GM19240 (cell line): ENCODE measurements around the gene LIN9.
"Not testable (repeated sequence)": the region's sequence is repeated elsewhere in the genome, so short reads cannot be mapped to it uniquely, and the experiment has no call there.

Source experiments
- DNase-seq: peaks from one replicate; pipeline ENCODE4 v3.0.0; 2011; ENCODE audit warnings: low spot score; ENCODE audit not compliant: insufficient read length

The LIN9 gene

DNA sequence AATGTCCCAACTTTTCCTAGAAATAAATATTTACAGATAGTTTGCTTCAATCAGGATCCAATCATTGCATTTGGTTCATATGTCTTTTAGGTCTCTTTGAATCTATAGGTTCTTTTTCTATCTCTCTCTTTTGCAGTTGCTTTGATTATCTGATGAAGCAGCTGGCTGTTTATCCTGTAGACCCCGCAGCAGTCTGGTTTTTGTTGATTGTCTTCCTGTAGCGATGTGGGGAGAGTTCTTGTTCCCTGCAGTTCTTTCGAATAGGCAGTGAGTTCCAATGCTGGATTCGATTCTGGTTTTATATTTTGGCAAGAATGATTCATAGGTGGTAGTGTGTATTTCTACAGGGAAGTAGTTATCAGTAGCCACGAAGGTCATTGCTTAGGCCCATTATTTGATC is 92.9 kb downstream of the LIN9 start:
- DNase-seq: no peak

DNA sequence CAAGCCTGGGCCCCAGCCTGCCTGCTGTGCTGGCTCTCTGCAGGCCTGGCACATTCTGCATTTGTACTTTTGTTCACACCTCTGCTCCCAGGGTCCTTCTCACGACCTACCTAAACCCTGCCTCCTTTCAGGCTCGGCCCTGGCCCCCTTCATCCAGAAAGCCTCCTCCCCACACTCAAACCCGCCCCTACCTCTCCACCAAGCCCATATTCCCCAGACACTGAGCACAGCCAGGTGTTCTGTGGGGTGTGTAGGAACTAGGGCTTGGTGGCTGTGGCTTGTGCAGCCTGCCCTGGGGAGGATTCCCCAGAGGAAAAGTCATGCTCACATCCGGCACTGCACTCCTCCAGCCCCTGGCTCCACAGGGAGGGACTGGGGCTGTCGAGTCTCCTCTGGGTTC is 93.7 kb downstream of the LIN9 start:
- DNase-seq: no peak

- DNase-seq: no peak
These were observed 96.4 kb downstream of the LIN9 start for GRCh38 chr1:226212545-226212944.

- DNase-seq: no peak
These were observed 97.7 kb downstream of the LIN9 start for GRCh38 chr1:226211181-226211821.

DNA sequence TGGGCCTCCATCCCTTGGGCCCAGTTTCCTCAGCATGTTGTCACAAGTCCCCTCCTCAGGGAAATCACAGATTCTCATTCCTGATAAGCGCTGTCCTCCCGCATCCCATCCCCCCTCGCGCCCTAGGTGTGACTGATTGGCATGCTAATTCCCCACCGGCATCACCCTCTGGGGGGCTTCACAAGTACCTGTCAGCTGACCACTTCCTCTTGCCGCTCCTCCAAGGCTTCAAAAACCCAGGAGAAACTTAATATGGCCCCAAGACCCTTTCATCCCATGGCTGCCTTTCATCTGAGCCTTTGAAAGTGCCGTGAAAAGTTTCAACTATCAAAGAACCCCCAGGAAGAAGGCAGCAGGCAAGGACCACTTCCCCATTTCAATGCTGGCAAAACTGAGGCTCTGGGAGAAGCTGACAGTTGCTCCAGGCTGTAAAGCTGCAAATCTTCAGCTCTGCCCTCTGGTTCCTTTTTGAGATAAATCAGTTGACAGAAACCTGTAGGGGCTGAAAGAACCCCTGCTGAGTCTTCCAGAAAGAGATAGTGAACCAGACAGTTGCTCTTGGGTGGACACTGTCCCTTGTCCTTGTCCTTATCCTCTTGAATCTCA is 98.3 kb downstream of the LIN9 start:
- no peak for DNase-seq

DNA sequence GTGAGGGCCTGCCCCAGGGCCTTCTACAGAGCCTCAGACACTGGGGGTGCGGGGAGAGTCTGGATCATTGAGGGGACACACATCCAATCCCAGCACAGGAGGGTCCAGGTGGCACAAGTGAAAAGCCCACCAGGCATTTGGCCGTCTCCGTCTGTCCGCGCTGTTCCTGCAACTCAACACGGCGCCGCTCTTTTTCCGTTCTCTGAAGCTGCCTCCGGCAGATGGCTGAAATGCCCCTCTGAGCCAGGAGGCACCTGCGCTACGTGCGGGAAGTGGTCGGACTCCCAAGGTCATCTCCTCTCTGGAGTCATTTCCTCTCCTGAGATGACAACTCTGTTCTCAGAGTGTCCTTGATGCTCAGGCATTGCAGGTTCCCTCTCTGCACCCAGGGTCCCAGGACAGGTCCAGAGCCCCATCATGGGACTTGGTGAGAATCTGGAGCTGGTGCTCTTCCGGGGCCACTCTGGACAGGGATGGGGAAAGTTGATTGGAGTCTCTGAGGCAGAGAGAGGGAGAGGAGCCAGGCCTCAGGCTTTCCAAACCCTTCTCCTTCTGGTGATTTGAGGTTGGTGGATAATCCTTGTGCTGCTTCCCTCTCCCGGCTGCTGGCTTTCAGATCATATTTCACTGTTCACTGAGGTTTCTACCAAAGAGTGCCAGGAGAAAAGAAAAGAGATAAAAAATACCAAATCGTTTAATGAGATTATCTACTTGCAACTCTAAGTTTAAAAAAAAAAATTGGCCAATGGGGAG is 99.5 kb downstream of the LIN9 start:
- DNase-seq: no peak

DNA sequence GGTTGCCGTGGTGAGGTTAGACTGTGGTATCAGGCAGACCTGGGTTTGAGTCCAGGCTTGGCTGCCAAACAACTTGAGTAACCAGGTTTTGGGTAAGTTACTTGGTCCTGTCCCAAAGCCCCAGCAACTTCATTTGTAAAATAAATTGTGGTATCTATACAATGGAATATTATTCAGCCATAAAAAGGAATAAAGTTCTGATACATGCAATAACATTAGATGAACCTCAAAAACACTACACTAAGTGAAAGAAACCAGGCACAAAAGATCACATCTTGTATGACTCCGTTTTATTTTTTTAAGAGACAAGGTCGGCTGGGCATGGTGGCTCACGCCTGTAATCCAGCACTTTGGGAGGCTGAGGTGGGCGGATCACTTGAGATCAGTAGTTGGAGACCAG is 101.9 kb downstream of the LIN9 start:
- no peak for DNase-seq

DNA sequence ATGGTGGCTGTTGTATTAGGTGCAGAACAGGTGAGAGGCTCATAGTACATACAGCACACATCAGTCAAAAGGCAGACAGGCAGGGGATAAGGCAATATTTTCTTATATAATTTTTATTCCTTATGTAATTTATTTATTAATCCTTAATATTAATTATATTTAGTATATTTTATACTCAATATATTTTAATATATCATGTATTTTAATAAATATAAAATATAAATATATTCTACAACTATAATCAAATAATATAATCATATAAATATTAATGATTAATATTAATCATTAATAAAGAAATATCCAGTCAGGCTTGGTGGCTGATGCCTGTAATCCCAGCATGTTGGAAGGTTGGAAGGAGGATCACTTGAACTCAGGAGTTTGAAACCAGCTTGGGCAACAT is 104.8 kb downstream of the LIN9 start:
- no peak for DNase-seq

DNA sequence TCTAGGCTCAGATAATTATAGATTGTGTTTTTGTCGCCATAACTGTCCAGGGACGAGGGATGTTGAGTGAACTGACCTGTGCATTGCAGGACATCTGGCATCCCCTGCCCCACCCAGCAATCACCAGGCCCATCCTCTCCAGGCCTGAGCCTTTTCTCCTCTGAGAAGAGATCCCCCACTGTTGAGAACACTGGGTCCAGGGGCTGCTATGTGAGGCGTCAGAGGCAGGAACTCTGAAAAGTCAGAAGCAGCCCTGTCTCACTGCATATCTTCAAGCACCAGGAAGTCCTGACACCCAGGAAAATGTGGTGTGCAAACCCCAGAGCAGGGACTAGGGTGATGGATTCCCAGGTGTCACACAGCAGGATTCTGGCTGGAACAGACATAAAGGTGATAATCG is 105.3 kb downstream of the LIN9 start:
- no peak for DNase-seq

DNA sequence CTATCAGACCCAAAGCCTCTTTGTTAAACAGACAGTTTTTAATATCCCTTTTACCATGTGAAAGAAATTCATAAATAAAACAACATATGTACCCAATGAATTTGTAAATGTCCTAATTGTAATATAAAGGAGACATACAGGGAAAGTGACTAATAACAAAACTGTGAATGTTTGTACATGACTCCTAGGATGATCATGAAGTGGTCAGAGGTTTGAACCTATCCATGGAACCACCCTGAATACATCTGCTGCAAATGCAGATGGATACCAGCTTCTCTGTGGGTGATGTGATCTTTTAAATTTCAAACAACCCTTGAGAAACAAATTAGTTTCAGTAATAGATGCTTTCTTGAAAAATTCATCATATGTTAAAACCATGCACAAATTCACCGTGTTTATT is 105.7 kb downstream of the LIN9 start:
- no peak for DNase-seq

- not testable (repeated sequence) for DNase-seq
These were observed 106.3 kb downstream of the LIN9 start for GRCh38 chr1:226202666-226203065.

DNA sequence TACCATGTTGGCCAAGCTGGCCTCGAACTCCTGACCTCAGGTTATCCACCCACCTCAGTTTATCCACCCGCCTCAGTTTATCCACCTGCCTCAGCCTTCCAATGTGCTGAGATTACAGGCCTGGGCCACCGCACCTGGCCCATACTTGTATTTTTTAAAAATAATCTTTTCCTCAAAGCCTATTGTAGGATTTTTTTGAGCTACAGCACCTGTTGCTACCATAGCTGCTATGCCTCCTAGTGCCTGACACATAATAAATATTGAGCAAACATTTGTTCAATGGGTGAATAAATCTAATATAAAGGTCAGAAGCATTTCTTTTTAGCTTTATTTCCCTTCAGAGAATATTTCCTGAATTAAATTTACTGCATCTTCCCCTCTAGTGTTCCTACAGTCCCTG is 106.7 kb downstream of the LIN9 start:
- DNase-seq: no peak

DNA sequence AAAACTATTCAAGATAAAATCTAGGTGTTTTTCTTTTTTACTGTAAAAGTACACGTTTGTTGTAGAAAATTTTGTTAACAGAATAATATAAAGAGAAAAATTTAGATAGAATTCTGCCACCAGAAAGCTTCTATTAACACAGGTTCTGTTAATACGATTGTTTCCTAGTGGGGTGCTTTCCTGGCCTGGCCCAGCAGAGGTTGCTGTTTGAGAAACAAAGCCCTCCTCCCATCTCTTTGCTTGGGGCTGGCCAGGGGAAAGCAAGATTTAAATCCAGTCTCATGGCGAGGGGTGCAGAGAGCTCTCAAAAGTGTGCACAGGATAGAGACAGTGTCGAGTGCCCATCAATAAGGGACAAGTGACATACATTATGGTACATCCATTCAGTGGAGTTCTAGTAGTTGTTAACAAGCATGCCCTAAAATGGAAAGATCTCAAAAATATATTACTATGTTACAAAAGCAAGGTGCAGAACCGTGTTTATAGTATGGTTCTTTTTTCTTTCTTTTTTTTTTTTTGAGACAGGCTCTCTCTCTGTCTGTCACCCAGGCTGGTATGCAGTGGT is 107.9 kb downstream of the LIN9 start:
- DNase-seq: peak; percentile 35

DNA sequence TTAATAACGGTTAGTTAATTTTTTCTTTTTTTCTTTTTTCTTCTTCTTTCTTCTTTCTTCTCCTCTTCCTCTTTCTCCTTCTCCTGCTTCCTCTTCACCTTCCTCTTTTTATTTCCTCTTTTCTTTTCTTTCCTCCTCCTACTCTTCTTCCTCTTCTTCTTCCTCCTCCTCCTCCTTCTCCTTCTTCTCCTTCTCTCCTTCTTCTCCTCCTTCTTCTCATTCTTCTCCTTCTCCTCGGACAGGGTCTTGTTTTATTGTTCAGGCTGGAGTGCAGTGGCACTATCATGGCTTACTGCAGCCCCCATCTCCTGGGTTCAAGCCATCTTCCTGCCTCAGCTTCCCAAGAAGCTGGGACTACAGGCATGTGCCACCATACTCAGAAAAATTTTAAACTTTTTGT is 109.0 kb downstream of the LIN9 start:
- DNase-seq: no peak

DNA sequence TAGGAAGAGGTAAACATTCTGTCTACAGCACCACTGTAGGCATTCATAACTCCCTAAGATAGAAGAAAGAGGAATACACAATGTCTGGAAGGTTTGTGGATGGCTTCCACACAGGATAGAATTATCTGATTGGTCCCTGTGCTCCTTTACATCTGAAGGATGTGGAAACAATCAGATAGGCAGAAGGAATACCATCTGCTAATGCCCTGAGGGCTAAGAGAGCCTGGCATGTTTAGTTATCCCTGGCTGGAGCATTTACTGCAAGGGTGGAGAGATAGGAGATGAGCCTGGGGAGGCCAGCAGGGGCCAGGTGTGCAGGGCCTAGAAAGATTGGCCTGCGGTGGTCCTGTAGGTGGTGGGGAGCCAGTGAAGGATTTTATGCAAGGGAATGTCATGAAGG is 113.8 kb downstream of the LIN9 start:
- DNase-seq: no peak

DNA sequence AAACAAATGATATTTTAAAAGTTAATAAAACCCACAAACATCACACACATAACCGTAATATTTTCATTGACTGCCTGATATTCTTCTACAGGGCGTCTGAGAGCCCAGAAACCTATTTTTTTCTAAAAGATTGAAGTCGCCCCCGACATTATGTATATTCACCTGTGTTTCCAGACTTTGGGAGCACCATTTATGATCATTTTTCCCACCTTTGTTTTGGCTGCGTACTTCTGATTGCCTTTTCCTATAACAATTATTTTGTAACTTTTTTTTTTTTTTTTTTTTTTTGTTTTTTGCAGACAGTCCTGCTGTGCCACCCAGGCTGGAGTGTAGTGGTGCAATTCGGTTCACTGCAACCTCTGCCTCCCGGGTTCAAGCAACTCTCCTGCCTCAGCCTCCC is 121.6 kb downstream of the LIN9 start:
- DNase-seq: no peak

DNA sequence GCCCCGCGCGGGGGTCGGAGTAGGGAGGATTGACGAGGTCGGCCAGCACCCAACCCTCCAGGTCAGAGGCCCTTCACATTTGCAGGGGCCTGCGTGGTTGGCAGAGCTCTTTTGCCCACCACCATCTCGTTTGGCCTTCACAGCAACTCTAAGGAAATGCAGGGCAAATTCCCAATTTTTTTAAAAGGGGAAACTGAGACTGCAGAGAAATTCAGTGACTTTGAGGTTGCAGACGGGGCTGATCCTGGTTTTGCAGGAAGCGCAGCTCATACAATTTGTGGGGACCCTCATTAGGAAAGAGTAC is 122.0 kb downstream of the LIN9 start:
- no peak for DNase-seq

DNA sequence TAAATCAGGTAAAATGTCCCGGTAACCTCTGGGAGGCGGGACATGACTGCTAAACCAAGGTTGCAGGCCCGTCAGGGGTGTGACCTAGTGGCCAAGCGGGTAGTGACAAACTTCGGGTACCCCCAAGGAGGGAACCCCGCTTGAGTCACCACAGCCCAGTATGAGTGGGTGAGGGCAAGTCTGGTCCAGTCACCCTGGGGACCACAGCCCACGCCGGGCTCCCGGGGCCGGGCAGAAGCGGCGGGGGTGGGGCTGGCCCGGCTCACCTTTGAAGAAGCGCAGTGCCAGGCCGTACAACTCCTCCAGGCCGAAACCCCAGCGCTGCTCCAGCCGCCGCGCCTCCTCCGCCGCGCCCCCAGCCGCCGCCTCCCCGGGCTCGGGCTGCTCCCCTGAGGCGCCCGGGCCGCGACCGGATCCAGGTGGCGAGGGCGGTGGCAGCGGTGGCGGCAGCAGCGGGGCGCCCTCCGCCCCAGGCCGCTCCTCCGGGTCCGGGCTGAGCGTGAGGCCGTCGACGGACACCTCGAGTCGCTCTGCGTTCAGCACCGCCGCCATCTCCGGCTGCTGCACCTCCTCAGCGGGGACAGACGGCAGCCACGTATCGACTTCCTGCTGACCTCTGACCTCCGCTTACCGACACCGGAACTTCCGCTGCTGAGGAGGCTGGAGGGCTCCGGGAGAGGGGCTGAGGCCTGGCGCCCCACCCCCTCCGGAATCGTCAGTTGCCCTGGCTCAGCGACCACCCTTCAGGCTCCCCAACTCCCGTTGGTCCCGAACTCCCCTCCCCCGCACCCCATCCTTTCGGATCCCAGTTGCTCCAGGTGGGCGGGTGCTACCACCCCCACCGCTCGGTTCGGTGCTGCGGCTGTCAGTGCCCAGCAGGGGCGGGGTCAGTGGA is 122.6 kb downstream of the LIN9 start, which contains the start of gene ACBD3:
Gene ACBD3, minus strand, starts transcription at position 618 of the 895 bp plus-strand sequence. Its CDS starts 66 bp downstream, at position 552.
- DNase-seq: peak; percentile 87

GRCh38 chr1:226185141-226186036 is 123.6 kb downstream of the LIN9 start:
- no peak for DNase-seq

GRCh38 chr1:226181996-226182714 is 126.8 kb downstream of the LIN9 start:
- DNase-seq: no peak
